ENCODE data around the gene KCNV2. TPM values are rescaled to one million over a fixed set of nuclear protein-coding genes. Genes with fewer than 3 reads are reported as not detected.

Gene KCNV2
- total and polyA plus RNA-seq, 2 of the 13 experiments (the other 11 are each of a cell fraction or from before 2014, with no cell fraction given), result not detected

- TF ChIP-seq RNF219 (CRISPR knock-in tag; IDR thresholded peaks at IDR 0.05) (no peak), SIN3A (IDR thresholded peaks at IDR 0.05; ENCODE audit: borderline replicate concordance, low read depth, low read length) (no peak), ZNF432 (CRISPR knock-in tag; IDR thresholded peaks at IDR 0.05; ENCODE audit: borderline replicate concordance) (no peak), ZC3H13 (CRISPR knock-in tag; IDR thresholded peaks at IDR 0.05) (no peak), ARID4A (CRISPR knock-in tag; IDR thresholded peaks at IDR 0.05; ENCODE audit: borderline replicate concordance) (no peak), CHCHD3 (CRISPR knock-in tag; IDR thresholded peaks at IDR 0.05) (no peak), RORA (CRISPR knock-in tag; IDR thresholded peaks at IDR 0.05) (no peak), NR1H2 (CRISPR knock-in tag; IDR thresholded peaks at IDR 0.05; ENCODE audit: borderline replicate concordance, low read depth) (no peak)
Observed at GRCh38 chr9:2758162-2758897, 41.0 kb downstream of the KCNV2 start (continued).
